ENCODE results near the gene POU5F1. TPM values are rescaled to one million over a fixed set of nuclear protein-coding genes. Genes with fewer than 3 reads are reported as not detected.
A peak's percentile ranks its signal among the peaks of the same experiment; 100 is the strongest.
"Not testable (repeated sequence)": the region's sequence is repeated elsewhere in the genome, so short reads cannot be mapped to it uniquely, and the experiment has no call there.

Gene POU5F1
- total RNA-seq, 2 experiments from 2014 or later, result 0.20 TPM; not detected in 1

DNA sequence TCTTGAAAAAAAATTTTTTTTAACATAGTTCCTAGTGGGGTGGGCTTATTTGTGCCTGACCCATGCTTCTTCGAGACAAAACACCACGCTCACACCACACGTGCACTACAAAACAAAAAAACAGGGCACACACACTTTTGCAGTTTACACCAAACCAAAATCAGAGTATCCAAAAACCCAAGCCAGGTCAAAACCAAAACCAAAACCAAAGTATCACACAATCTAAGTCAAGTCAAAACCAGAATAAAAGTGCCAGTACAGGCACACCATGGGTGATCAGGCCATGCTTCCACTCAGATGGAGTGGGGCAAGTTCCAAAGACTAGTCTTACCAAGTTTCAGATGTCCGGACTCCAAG is 15.2 kb upstream of the POU5F1 start:
- H3K9me3 Mint-ChIP-seq; CTCF ChIA-PET; H3K36me3 Mint-ChIP-seq (ENCODE audit: low read depth); POLR2A ChIA-PET; H3K27me3 Mint-ChIP-seq; H3K4me3 Mint-ChIP-seq; DNase-seq: not testable (repeated sequence)
- Mint-ChIP-seq H3K27ac (peak overlapping the region; percentile 59), H3K4me1 (peaks cover 21% of the 10 kb centered on the region)

DNA sequence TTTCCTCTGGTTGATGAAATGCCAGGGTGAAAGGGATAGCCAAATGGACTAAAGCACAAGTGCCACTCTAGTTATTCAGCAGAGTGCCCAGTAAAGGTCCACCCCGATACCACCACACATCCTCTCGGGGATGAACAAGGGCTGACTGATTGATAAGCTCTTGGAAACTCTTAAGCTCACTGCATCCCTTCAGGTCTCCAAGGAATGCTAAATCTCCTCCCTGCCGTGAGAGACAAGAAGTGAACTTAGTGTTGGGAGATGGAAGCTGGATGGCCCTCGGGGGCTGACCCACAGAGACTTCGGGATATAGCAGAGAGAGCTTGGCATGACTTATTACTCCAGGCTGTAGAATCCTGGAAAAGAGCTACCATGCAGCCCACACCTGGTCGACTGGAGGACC is 13.4 kb upstream of the POU5F1 start:
- H3K27me3 Mint-ChIP-seq; H3K4me3 Mint-ChIP-seq; H3K9me3 Mint-ChIP-seq; POLR2A ChIA-PET; H3K27ac Mint-ChIP-seq; H3K36me3 Mint-ChIP-seq (ENCODE audit: low read depth); DNase-seq: not testable (repeated sequence)
- peaks cover 35% of the 10 kb centered on the region for H3K4me1 Mint-ChIP-seq
- CTCF ChIA-PET, result interaction anchor here (2.3 kb wide), 1 partner anchor 13 kb away, joined by 10 read pairs; no protein-coding TSS in a partner anchor

DNA sequence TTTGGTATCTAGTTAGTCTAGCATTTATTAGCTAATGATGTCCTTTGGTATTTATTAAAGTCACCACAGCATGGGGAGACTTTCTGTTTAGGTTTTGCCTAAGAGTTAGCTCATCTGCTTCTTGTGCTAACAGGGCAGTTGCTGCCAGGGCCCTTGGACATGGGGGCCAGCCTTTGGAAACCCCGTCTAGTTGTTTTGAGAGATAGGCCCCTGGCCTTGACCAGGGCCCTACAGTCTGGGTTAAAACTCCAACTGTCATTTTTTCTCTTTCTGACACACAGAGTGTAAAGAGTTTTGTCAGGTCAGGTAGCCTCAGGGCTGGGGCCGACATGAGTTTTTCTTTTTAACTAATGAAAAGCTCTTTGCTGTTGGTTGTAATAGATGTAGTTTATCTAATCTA is 12.8 kb upstream of the POU5F1 start:
- H3K27me3 Mint-ChIP-seq; DNase-seq; H3K9me3 Mint-ChIP-seq; H3K4me3 Mint-ChIP-seq; POLR2A ChIA-PET; H3K36me3 Mint-ChIP-seq (ENCODE audit: low read depth); H3K27ac Mint-ChIP-seq: not testable (repeated sequence)
- CTCF ChIA-PET, result interaction anchor here (2.3 kb wide), 1 partner anchor 14 kb away, joined by 10 read pairs; no protein-coding TSS in a partner anchor
- peaks cover 40% of the 10 kb centered on the region for H3K4me1 Mint-ChIP-seq

DNA sequence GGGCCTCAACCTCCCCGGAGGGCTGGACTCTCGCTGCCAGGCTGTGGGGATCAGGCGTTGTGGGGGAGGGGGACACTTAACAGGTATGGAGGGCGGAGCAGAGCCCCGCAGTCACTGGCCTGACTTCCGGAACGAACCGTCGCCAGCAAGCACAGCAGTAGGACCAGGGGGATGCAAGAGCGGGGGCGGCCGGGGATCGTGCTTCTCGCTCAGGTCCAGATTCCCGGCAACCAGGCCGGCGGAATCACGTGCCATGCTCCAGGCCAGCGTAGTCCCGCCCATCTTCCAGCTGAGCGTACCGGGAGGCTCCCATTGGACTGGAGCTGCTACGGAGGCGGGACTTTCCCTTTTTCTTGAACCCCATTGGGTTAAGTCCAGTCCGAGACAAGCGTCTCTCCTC is 10.0 kb upstream of the POU5F1 start:
- DNase-seq, result peak; percentile 82
- Mint-ChIP-seq H3K9me3 (no peaks in the 10 kb centered on the region), H3K4me1 (peaks cover 32% of the 10 kb centered on the region), H3K4me3 (peak overlapping the region; percentile 84), H3K36me3 (ENCODE audit: low read depth) (no peaks in the 10 kb centered on the region), H3K27ac (peak overlapping the region; percentile 90), H3K27me3 (no peaks in the 10 kb centered on the region)
- CTCF ChIA-PET, result interaction anchor here (0.5 to 2.0 kb wide), 2 partner anchors 13 to 15 kb away, joined by 3 to 4 read pairs; no protein-coding TSS in a partner anchor
- POLR2A ChIA-PET, result interaction anchor here (1.2 kb wide), 1 partner anchor 17 kb away, joined by 3 read pairs; no protein-coding TSS in a partner anchor

DNA sequence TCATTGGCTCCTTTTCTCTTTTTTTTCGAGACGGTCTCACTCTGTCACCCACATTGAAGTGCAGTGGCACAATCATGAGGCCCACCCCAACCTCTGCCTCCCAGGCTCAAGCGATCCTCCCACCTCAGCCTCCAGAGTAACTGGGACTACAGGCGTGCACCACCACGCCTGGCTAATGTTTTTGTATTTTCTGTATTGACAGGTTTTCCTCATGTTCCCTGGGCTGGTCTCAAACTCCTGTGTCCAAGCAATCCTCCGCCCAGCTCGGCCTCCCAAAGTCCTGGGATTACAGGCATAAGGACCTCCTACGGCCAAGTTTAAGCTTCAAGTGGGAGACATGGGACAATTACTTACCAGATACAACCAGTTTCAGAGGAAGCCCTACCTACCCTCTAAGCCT is 9.4 kb upstream of the POU5F1 start:
- peak overlapping the region; percentile 84 for H3K4me3 Mint-ChIP-seq
- ChIA-PET POLR2A (no interaction called here), CTCF (interaction anchor here (0.5 to 1.2 kb wide), 2 partner anchors 12 to 51 kb away, joined by 3 to 4 read pairs; no protein-coding TSS in a partner anchor)
- H3K4me1 Mint-ChIP-seq, result peaks cover 30% of the 10 kb centered on the region
- H3K27ac Mint-ChIP-seq, result peak overlapping the region; percentile 90
- no peaks in the 10 kb centered on the region for H3K9me3 Mint-ChIP-seq
- DNase-seq, result no peak
- no peaks in the 10 kb centered on the region for H3K27me3 Mint-ChIP-seq
- H3K36me3 Mint-ChIP-seq (ENCODE audit: low read depth), result no peaks in the 10 kb centered on the region

DNA sequence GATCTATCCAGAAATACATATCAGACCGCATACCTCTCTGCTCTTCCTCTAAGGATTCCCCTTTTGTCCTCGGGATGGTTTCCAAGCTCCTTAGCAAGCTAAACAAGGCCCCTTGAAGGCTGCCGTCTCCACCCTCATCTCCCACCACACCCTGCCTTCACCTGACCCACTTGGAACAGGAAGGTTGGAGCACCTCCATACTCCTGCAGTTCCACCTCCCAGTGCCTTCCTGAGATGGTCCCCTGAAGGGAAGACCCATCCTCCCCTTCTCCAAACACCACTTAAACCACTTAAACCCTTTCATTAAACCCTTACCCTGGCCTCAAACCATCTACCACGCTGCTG is 8.5 kb upstream of the POU5F1 start:
- no peak overlapping the region for H3K4me3 Mint-ChIP-seq
- ChIA-PET POLR2A (no interaction called here), CTCF (interaction anchor here (1.2 kb wide), 1 partner anchor 50 kb away, joined by 4 read pairs; no protein-coding TSS in a partner anchor)
- H3K4me1 Mint-ChIP-seq, result peaks cover 30% of the 10 kb centered on the region
- peak overlapping the region; percentile 16 for H3K27ac Mint-ChIP-seq
- DNase-seq, result no peak
- H3K9me3 Mint-ChIP-seq, result no peaks in the 10 kb centered on the region
- no peaks in the 10 kb centered on the region for H3K27me3 Mint-ChIP-seq
- H3K36me3 Mint-ChIP-seq (ENCODE audit: low read depth), result no peaks in the 10 kb centered on the region

DNA sequence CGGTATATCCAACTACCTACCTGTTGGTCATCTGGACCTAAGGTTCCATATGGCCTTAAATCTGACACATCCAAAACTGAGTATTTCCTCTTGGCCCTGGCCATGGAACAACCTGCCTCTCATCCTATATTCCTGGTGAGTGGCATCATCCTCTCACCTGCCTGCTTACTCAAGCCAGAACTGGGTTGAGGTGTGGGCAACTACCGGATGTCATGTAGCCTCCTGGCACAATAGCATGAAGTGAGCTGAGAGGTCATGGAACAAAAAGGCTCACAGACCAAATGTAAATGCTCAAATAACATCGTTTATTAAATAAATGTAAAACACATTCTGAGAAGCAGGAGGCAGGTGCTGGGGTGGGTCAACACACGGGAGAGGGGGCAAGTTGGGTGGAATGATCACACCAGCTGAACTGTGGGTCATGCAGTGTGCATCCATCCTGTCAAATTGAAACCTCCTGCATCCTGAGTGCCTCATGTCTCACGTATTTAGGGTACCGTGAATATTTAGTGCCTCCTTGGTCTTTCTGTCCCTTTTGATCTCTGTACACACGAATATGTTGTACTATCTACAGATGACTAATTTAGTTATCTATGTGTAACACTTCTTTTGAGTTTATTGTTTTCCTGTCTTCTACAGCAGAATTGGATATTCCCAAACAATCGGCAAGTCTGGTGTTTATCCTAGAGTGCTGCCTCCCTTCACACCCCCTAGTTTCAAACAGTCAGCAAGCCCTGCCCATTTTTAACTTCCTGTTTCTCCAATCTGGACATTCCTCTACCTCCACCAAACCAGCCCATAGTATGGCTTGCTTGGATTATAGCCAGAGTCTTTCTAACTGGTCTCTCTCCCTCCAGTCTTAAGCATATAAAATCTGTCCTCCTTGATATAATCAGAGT is 7.9 kb upstream of the POU5F1 start:
- peak overlapping the region; percentile 16 for H3K27ac Mint-ChIP-seq
- ChIA-PET POLR2A (no interaction called here), CTCF (interaction anchor here (0.8 to 1.6 kb wide), 2 partner anchors 19 to 285 kb away, joined by 3 read pairs; no protein-coding TSS in a partner anchor)
- H3K36me3 Mint-ChIP-seq (ENCODE audit: low read depth), result no peaks in the 10 kb centered on the region
- no peaks in the 10 kb centered on the region for H3K9me3 Mint-ChIP-seq
- no peak for DNase-seq
- peaks cover 30% of the 10 kb centered on the region for H3K4me1 Mint-ChIP-seq
- no peak overlapping the region for H3K4me3 Mint-ChIP-seq
- H3K27me3 Mint-ChIP-seq, result no peaks in the 10 kb centered on the region

DNA sequence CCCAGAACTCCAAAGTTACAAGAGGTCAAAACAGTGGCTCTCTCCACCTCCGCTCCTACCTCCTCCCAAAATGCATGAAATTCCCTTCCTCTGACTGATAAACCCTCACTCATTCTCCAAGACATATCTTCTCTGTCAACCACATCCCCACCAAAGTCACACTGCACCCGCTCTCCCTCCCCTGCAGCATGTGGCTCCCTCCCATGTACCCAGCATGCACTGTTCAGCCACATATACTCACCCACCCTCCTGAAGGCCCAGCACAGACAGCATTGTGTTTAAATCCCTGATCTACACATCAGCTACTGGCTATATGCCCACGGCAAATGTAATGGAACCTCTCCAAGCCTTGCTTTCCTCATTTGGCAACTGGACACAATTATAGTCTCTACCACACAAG is 5.5 kb upstream of the POU5F1 start:
- Mint-ChIP-seq H3K9me3 (no peaks in the 10 kb centered on the region), H3K4me1 (peaks cover 30% of the 10 kb centered on the region), H3K36me3 (ENCODE audit: low read depth) (no peaks in the 10 kb centered on the region), H3K27ac (no peak overlapping the region), H3K4me3 (no peak overlapping the region), H3K27me3 (no peaks in the 10 kb centered on the region)
- no peak for DNase-seq
- ChIA-PET CTCF (interaction anchor here (1.7 kb wide), 1 partner anchor 96 kb away, joined by 4 read pairs; no protein-coding TSS in a partner anchor), POLR2A (no interaction called here)

DNA sequence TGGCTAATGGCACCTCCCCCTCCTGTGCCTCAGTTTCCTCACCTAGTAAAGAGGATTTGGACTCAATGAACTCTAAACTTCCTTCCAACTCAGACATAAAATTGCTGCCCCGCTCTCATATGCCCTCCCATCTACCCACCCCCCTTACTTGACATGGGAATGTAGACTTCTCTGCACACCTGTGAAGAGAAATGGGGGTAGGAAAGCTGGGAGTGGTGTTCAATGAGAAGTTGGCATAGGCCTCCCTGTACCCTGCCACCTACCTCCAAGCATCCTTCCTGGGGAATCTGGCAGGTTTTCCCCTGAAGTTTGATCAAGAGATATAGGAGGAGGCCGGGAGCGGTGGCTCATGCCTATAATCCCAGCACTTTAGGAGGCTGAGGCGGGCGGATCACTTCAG is 3.9 kb upstream of the POU5F1 start:
- no peaks in the 10 kb centered on the region for H3K9me3 Mint-ChIP-seq
- no peaks in the 10 kb centered on the region for H3K36me3 Mint-ChIP-seq (ENCODE audit: low read depth)
- POLR2A ChIA-PET, result no interaction called here
- no peaks in the 10 kb centered on the region for H3K27me3 Mint-ChIP-seq
- peaks cover 20% of the 10 kb centered on the region for H3K4me1 Mint-ChIP-seq
- H3K27ac Mint-ChIP-seq, result no peak overlapping the region
- no peak for DNase-seq
- no peak overlapping the region for H3K4me3 Mint-ChIP-seq
- CTCF ChIA-PET, result interaction anchor here (1.0 to 1.7 kb wide), 2 partner anchors 95 to 283 kb away, joined by 3 to 4 read pairs; no protein-coding TSS in a partner anchor

DNA sequence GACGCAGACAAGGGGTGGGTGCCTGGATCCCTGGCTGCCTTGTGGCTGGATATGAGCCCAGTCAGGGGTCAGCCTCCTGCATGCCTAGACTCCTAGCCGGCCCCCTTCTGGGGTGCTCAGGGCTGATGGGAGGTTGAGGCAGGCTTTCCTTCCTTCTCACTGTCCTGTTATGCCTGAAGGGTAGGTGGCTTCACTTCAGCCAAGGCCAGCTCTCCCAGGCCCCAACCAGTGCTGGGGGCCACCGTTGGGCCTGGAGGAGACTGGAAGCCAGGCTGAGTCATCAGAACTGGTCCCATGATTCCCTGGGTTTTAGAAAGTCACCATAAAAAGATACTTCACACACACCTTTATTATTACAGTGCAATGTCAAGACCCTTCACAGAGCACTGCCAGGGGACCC is 2.9 kb upstream of the POU5F1 start:
- no peak overlapping the region for H3K4me3 Mint-ChIP-seq
- H3K36me3 Mint-ChIP-seq (ENCODE audit: low read depth), result no peaks in the 10 kb centered on the region
- ChIA-PET CTCF (interaction anchor here (1.0 kb wide), 1 partner anchor 284 kb away, joined by 3 read pairs; no protein-coding TSS in a partner anchor), POLR2A (no interaction called here)
- H3K27ac Mint-ChIP-seq, result no peak overlapping the region
- peaks cover 10% of the 10 kb centered on the region for H3K4me1 Mint-ChIP-seq
- no peaks in the 10 kb centered on the region for H3K9me3 Mint-ChIP-seq
- H3K27me3 Mint-ChIP-seq, result no peaks in the 10 kb centered on the region
- DNase-seq, result no peak

DNA sequence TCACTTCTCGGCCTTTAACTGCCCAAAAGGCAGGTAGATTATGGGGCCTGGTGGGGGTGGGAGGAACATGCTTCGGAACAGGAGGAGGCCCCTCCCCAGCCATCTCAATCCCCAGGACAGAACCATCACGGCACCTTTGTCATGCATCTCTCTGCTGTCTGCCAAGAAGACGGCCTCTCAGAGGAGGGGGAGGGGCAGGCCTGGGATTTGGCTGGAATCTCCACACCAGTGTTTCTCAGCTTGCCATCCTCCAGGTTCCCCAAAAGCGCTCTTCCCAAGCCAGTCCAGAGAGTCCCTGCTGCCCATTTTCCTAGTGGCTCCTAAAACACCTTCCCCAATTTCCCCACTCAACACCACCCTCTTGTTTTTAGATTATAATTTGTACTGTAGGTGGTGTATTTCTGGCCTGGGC is 2.5 kb upstream of the POU5F1 start:
- no peak overlapping the region for H3K4me3 Mint-ChIP-seq
- ChIA-PET CTCF (interaction anchor here (0.8 to 1.1 kb wide), 2 partner anchors 24 to 194 kb away, joined by 3 read pairs; no protein-coding TSS in a partner anchor), POLR2A (no interaction called here)
- no peaks in the 10 kb centered on the region for H3K9me3 Mint-ChIP-seq
- DNase-seq, result no peak
- H3K36me3 Mint-ChIP-seq (ENCODE audit: low read depth), result no peaks in the 10 kb centered on the region
- peaks cover 6% of the 10 kb centered on the region for H3K4me1 Mint-ChIP-seq
- no peak overlapping the region for H3K27ac Mint-ChIP-seq
- H3K27me3 Mint-ChIP-seq, result no peaks in the 10 kb centered on the region

DNA sequence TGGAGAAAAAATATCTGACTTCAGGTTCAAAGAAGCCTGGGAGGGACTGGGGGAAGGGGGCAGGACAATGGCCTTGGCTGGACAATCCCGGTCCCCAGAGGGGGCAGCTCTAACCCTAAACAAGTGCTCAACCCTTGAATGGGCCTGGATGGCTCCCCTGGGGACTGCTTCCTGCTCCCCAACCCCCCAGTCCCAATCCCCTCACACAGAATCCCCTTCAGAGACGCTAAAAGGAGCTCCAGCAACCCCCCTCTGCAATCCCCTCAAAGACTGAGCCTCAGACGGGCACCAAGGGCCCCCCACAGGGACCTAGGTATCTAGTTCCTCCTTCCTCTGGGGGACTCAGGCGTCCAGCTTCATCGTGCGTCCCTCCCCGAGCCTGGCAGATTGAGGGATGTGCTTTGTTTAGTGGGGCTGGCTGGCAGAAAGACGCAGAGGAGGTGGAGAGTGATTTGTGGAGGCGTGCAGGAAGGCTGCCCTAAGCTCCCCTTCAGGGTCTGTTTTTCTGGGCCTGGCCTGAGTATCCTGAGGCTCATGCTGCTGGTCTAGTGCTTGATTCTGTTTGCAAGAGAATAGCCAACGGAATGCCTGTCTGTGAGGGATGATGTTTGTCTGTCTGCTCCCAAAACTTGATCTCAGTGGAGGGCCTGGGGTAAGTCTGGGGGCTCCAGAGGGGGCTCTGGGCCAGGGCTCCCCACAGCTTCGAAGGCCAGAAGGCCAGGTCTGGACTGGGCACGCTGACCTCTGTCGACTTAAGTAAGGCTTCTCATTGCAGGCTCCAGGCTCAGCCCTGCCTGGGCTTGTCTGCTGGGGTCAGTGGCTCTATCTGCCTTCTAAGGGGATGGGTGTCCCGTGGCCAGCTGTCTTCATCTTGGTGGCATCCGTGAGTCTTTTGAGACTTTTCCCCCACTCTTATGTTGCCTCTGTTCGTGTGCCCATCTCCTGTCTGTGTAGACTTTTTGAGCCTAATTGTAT is 1.7 kb upstream of the POU5F1 start:
- POLR2A ChIA-PET, result no interaction called here
- Mint-ChIP-seq H3K4me3 (no peak overlapping the region), H3K4me1 (peaks cover 6% of the 10 kb centered on the region), H3K27ac (no peak overlapping the region), H3K36me3 (ENCODE audit: low read depth) (no peaks in the 10 kb centered on the region), H3K27me3 (no peaks in the 10 kb centered on the region), H3K9me3 (no peaks in the 10 kb centered on the region)
- CTCF ChIA-PET, result interaction anchor here (0.8 to 1.1 kb wide), 3 partner anchors 16 to 194 kb away, joined by 3 read pairs; no protein-coding TSS in a partner anchor
- no peak for DNase-seq

All from activated CD4-positive, alpha-beta T cell treated with anti-CD3 and anti-CD28 coated beads, Interleukin-2, amount 10 ng/mL, durations not matched to agents 7 days and 5 days (primary cell).